NT2/D1 (cell line): ENCODE measurements around the gene KIF2B.
"Not testable (repeated sequence)": the region's sequence is repeated elsewhere in the genome, so short reads cannot be mapped to it uniquely, and the experiment has no call there.

Source experiments
- DNase-seq: peaks from one replicate; pipeline ENCODE4 v3.0.0-alpha.2; 2011; ENCODE audit warnings: low read depth, low spot score
- H3K27me3 ChIP-seq: 2 replicates; pipeline ENCODE4 v1.6.0; 2011; ENCODE audit warnings: mild to moderate bottlenecking; ENCODE audit not compliant: insufficient read length, insufficient read depth
- H3K36me3 ChIP-seq: 2 replicates; pipeline ENCODE4 v1.6.1; 2011; ENCODE audit warnings: mild to moderate bottlenecking, low read length, mixed read lengths; ENCODE audit not compliant: insufficient read depth, insufficient read length
- H3K4me1 ChIP-seq: 2 replicates; pipeline ENCODE4 v1.5.1; 2011; ENCODE audit not compliant: insufficient read depth, insufficient read length
- H3K4me3 ChIP-seq: 2 replicates; pipeline ENCODE4 v1.5.1; 2011; ENCODE audit warnings: low read depth; ENCODE audit not compliant: insufficient read length
- H3K9ac ChIP-seq: 2 replicates; pipeline ENCODE4 v1.6.0; 2011; ENCODE audit warnings: low read depth; ENCODE audit not compliant: insufficient read length
- H3K9me3 ChIP-seq: 2 replicates; pipeline ENCODE4 v1.5.1; 2011; ENCODE audit warnings: mild to moderate bottlenecking, low read length; ENCODE audit not compliant: insufficient read depth
- SUZ12 ChIP-seq: IDR thresholded peaks from 2 replicates; pipeline ENCODE4 v1.6.1; 2011; ENCODE audit not compliant: insufficient read length, insufficient read depth; ENCODE audit errors: extremely low read depth
- YY1 ChIP-seq: IDR thresholded peaks from 2 replicates; pipeline ENCODE4 v1.6.1; 2011; ENCODE audit not compliant: insufficient read length, insufficient read depth
- ZNF274 ChIP-seq: IDR thresholded peaks from 2 replicates; pipeline ENCODE4 v1.6.1; 2011; ENCODE audit warnings: mild to moderate bottlenecking, low read depth, low read length

Gene KIF2B

GRCh38 chr17:53804437-53804836 lies 18.3 kb upstream of the KIF2B start:
- H3K4me1 ChIP-seq = no peaks in the 10 kb centered on the region
- H3K9me3 ChIP-seq = no peaks in the 10 kb centered on the region
- TF ChIP-seq SUZ12 = no peak
- no peak for TF ChIP-seq ZNF274
- no peak for TF ChIP-seq YY1
- H3K27me3 ChIP-seq = no peaks in the 10 kb centered on the region
- no peaks in the 10 kb centered on the region for H3K36me3 ChIP-seq
- no peak overlapping the region for H3K4me3 ChIP-seq
- DNase-seq = no peak
- H3K9ac ChIP-seq = no peak overlapping the region

GRCh38 chr17:53806473-53806872 lies 16.3 kb upstream of the KIF2B start:
- H3K4me1 ChIP-seq = no peaks in the 10 kb centered on the region
- no peak overlapping the region for H3K4me3 ChIP-seq
- H3K27me3 ChIP-seq = no peaks in the 10 kb centered on the region
- no peak for DNase-seq
- no peak overlapping the region for H3K9ac ChIP-seq
- H3K36me3 ChIP-seq = no peaks in the 10 kb centered on the region
- no peak for TF ChIP-seq ZNF274
- no peak for TF ChIP-seq YY1
- no peak for TF ChIP-seq SUZ12
- H3K9me3 ChIP-seq = no peaks in the 10 kb centered on the region

GRCh38 chr17:53807286-53807685 lies 15.4 kb upstream of the KIF2B start:
- no peak for DNase-seq
- H3K9ac ChIP-seq = no peak overlapping the region
- no peaks in the 10 kb centered on the region for H3K9me3 ChIP-seq
- H3K4me3 ChIP-seq = no peak overlapping the region
- H3K36me3 ChIP-seq = no peaks in the 10 kb centered on the region
- no peaks in the 10 kb centered on the region for H3K4me1 ChIP-seq
- no peaks in the 10 kb centered on the region for H3K27me3 ChIP-seq
- TF ChIP-seq SUZ12 = no peak
- TF ChIP-seq YY1 = no peak
- no peak for TF ChIP-seq ZNF274

GRCh38 chr17:53818271-53818670 lies 4.5 kb upstream of the KIF2B start:
- Histone ChIP-seq H3K9ac (no peak overlapping the region), H3K27me3 (no peaks in the 10 kb centered on the region), H3K36me3 (no peaks in the 10 kb centered on the region), H3K9me3 (no peaks in the 10 kb centered on the region), H3K4me1 (no peaks in the 10 kb centered on the region), H3K4me3 (no peak overlapping the region)
- no peak for TF ChIP-seq SUZ12
- no peak for TF ChIP-seq YY1
- TF ChIP-seq ZNF274 = no peak
- no peak for DNase-seq

- Histone ChIP-seq H3K9ac (no peak overlapping the region), H3K4me3 (no peak overlapping the region), H3K4me1 (no peaks in the 10 kb centered on the region), H3K27me3 (no peaks in the 10 kb centered on the region), H3K36me3 (no peaks in the 10 kb centered on the region), H3K9me3 (no peaks in the 10 kb centered on the region)
- TF ChIP-seq YY1 = no peak
- no peak for TF ChIP-seq SUZ12
- no peak for TF ChIP-seq ZNF274
- no peak for DNase-seq
These were observed 3.8 kb upstream of the KIF2B start for GRCh38 chr17:53818929-53819328.

GRCh38 chr17:53819956-53820355 lies 2.8 kb upstream of the KIF2B start:
- no peaks in the 10 kb centered on the region for H3K4me1 ChIP-seq
- H3K4me3 ChIP-seq = no peak overlapping the region
- H3K9ac ChIP-seq = no peak overlapping the region
- TF ChIP-seq ZNF274 = no peak
- TF ChIP-seq SUZ12 = no peak
- no peak for TF ChIP-seq YY1
- no peak for DNase-seq
- H3K9me3 ChIP-seq = no peaks in the 10 kb centered on the region
- H3K36me3 ChIP-seq = no peaks in the 10 kb centered on the region
- H3K27me3 ChIP-seq = no peaks in the 10 kb centered on the region

- Histone ChIP-seq H3K36me3 (no peaks in the 10 kb centered on the region), H3K9me3 (no peaks in the 10 kb centered on the region), H3K4me1 (no peaks in the 10 kb centered on the region), H3K9ac (no peak overlapping the region), H3K27me3 (no peaks in the 10 kb centered on the region), H3K4me3 (no peak overlapping the region)
- TF ChIP-seq ZNF274 (no peak), YY1 (no peak), SUZ12 (no peak)
- no peak for DNase-seq
These were observed 769 bp downstream of the KIF2B start for GRCh38 chr17:53823341-53824050.

GRCh38 chr17:53834771-53835170 lies 12.0 kb downstream of the KIF2B start:
- not testable (repeated sequence) for H3K9ac ChIP-seq, H3K27me3 ChIP-seq, DNase-seq, H3K4me3 ChIP-seq, H3K4me1 ChIP-seq, H3K9me3 ChIP-seq, H3K36me3 ChIP-seq
